OCI-LY7 (cell line): ENCODE measurements around the gene GULP1.

Experiments used
- EZH2phosphoT487 ChIP-seq: fragments of 200-600 bp; sonication (generic); IDR thresholded peaks from 2 replicates; pipeline ENCODE4 v1.6.1; 2018; ENCODE audit warnings: low read depth, borderline replicate concordance, mild to moderate bottlenecking, mixed run types, antibody characterized with exemption, low read length, moderate library complexity, mixed read lengths
- TF ChIP-seq, protein P1 (sequence below): fragments of 200-600 bp; sonication (generic); conservative IDR thresholded peaks from 2 replicates; pipeline ENCODE4 v1.5.1; 2014; ENCODE audit warnings: mild to moderate bottlenecking, antibody characterized with exemption, low read length, moderate library complexity, mixed read lengths

DNA sequence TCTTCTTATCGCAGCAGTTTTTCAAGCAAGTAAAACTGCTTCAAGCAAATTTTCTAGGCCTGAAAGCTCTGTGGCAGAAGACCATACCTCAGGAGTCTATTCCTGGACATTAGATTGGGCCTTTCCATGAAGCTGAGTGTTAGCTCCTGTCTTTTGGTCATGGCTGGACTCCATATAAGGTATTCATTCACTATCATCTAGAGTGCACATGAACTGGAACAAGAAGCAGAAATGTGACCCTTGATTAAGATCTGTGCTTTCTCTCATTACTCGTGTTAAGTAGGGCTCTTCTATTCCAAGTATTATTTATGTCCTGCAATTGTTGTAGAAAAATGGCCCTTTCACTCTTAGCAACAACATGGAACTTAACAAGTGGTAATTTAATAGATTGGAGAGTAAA lies 5.9 kb upstream of the GULP1 start:
- TF ChIP-seq, protein P1, sequence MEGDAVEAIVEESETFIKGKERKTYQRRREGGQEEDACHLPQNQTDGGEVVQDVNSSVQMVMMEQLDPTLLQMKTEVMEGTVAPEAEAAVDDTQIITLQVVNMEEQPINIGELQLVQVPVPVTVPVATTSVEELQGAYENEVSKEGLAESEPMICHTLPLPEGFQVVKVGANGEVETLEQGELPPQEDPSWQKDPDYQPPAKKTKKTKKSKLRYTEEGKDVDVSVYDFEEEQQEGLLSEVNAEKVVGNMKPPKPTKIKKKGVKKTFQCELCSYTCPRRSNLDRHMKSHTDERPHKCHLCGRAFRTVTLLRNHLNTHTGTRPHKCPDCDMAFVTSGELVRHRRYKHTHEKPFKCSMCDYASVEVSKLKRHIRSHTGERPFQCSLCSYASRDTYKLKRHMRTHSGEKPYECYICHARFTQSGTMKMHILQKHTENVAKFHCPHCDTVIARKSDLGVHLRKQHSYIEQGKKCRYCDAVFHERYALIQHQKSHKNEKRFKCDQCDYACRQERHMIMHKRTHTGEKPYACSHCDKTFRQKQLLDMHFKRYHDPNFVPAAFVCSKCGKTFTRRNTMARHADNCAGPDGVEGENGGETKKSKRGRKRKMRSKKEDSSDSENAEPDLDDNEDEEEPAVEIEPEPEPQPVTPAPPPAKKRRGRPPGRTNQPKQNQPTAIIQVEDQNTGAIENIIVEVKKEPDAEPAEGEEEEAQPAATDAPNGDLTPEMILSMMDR, result no peak
- no peak for TF ChIP-seq EZH2phosphoT487
